ENCODE results near the gene SMYD3.

DNA sequence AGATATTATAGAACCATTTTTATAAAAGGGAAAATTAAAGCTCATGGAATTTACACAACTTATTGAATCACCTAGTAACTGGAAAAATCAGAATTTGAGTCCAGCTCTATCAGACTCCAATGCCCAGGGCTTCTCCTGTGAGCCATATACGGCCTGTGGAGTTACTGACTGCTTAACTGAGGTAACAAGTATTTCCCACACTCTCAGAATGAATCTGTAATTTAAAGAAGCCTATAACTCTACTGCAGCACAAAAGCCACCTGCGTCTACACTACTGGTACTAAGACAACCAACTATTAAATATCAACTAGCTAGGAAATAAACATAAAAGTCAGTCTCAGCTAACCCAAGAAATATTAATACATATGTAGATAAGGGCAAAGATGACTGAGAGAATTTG, 29.4 kb downstream of the SMYD3 start:
- TF ChIP-seq, protein P1, sequence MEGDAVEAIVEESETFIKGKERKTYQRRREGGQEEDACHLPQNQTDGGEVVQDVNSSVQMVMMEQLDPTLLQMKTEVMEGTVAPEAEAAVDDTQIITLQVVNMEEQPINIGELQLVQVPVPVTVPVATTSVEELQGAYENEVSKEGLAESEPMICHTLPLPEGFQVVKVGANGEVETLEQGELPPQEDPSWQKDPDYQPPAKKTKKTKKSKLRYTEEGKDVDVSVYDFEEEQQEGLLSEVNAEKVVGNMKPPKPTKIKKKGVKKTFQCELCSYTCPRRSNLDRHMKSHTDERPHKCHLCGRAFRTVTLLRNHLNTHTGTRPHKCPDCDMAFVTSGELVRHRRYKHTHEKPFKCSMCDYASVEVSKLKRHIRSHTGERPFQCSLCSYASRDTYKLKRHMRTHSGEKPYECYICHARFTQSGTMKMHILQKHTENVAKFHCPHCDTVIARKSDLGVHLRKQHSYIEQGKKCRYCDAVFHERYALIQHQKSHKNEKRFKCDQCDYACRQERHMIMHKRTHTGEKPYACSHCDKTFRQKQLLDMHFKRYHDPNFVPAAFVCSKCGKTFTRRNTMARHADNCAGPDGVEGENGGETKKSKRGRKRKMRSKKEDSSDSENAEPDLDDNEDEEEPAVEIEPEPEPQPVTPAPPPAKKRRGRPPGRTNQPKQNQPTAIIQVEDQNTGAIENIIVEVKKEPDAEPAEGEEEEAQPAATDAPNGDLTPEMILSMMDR (IDR thresholded peaks at IDR 0.05), result no peak
- no peak for TF ChIP-seq POLR2A (IDR thresholded peaks at IDR 0.05)

Measured in heart left ventricle (tissue), 13 donors.